ENCODE data around the gene KLHL35.

KLHL35 gene

DNA sequence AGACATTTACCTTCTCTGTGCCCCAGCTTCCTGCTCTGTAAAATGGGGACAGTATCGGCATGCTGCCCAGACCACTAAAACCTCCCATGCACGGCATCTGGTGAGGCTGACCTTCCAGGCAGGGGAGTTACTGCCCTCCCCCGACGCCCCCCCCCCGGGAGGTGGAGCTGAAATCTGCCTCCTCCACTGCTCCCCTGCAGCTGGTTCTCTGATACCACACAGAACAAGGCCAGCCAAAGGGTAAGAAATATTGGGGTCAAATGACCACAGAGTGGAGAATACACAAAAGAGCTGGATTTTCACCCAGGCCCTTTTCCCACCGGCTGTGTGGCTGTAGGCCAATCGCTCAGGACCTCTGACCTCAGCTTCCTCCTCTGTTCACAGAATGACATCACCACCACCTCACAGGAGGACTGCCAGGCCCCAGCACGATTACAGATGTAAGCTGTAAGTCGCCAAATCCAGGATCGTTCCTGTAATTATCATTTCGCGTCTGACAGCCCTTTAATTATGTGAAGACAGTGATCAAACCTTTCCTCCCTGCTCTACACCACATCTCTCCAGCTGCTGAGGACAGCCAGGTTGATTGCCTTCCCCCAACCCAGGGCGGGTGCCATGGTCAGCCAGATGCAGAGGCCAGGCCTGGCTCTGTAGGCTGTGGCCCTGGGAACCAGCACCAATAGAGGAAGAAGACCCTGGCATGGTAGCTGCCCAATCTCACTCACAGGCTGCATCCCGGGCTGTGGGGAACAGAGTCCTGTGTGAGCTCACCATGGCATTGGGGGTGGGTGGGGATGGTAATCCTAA is 35.7 kb upstream of the KLHL35 start:
- FAIRE-seq: no peak

DNA sequence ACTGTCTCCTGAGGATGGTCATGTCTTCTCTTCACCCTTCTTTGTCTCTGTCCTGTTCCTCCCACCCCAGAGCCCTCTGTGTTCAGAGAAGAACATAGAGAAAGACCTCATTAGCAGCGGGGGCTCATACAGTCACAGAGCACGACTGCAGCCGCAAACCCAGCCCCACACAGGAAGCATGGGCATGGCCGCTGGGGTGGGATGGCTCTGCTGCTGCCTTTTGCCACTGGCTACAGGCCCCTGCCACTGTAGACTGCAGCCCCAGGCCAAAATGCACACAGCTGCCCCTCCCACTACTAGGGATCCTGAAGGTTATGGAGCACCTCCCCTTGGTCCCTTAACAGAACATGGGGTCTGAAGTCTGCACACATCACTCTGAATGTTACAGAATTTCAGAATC is 34.9 kb upstream of the KLHL35 start:
- no peak for FAIRE-seq

DNA sequence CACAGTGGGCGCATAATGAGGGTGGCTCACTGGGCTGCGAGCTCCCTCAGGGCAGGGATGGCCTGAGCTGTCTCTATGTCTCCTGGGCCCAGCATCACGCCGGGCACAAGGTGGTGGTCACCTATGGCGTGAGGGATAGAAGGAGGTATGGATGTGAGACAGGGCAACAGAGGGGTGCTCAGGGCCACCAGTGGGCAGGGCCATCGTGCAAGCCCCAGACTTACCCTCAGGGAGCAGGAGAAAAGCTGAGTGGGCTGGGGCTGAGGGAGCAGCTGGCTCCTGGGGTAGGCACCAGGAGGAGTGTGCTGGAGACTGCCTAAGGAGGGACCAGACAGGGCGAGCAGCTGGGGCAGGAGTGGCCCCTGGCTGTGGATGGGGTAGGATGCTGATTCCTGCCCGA is 34.3 kb upstream of the KLHL35 start:
- FAIRE-seq: no peak

DNA sequence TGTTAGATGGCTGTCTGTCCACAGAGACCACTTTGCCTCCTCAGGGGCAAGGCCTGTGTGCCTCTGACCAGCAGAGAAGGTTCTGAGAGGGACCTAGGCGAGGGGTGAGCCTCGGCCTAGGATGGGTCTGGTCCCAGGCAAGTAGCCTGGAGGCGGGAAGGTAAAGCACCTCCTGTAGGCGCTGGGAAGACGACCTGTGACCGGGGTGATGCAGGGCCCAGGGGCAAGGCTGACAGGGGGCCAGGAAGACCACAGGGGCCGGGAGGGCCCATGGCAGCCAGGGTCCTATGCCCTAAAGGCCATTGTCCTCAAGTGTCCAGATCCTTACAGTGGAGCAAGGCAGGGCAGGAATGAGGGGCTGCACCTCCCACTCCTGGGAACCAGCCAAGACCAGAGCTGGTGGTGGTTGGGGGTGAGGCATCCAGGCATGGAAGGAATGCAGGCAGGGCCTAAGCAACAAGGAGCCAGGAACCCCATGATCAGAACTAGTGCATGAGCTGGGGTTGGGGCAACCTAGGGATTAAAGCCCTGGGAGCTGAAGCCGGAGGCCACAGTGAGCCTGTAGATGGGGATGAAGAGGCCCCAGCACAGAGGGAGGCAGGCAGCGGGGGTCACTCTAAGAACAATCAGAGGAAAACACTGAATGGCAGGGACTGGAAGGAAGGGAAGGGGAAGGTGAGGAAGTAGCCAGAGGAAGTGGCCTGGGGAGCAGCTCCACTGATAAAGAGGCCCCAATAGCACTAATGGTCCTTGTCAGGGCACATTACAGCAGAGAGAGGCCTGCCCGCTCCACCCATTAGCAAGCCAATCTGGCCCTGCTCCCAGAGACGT is 32.9 kb upstream of the KLHL35 start:
- no peak for FAIRE-seq

DNA sequence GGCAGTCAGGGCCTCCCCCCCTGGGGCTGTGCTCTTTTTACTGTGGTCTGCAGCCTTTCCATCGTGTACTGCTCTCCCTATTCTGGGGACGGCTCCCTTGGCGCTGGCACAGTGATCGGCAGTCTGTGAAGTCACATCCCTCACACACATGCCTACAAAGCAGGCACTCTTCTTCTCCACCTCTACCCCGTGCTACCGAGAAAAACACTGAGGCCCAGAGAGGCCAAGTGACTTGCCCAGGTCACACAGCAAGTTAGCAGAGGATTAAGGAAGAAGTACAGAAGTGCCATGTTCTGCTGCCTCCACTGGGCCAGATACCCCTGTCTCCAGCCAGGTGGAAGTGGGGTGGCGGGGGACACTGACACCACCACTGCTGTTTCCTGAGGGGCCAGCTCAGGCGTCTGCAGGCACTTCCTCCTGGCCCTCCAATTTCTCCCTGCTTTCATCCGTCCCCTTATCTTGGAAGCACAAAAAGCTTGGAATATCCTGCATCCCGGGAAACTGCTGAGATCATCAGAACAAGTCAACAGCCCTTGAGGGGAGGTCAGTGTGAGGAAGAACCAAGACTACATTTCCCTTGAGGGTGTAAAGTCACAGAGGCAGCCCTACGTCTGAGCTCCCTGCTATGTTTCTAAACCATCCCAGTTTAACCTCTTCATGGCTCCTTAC is 30.2 kb upstream of the KLHL35 start:
- FAIRE-seq: no peak

DNA sequence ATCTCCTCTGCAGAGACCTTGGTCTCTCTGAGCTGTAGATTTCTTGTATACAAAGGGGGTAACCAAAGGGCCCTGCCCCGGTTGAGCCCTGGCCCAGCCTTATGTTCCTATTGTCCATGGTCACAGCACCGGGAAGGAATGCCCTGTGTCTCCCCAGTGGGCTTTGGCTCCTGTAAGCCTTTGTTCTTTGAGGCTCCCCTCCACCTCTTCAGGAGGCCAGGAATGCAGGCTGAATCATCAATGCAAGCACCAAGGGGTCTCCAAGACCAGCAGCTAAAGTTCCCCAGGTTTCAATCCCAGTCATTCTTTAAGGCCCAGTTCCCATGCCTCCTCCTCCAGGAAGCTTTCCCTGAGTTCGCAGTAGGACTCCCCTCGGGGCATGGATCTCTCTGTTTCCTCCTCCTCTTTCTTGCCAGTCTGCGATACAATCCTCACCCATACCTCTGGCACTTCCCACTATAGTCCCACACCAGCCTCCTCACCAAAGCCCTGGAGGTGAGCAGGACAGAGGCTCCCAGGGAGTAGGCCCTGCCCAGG is 29.2 kb upstream of the KLHL35 start:
- FAIRE-seq: no peak

DNA sequence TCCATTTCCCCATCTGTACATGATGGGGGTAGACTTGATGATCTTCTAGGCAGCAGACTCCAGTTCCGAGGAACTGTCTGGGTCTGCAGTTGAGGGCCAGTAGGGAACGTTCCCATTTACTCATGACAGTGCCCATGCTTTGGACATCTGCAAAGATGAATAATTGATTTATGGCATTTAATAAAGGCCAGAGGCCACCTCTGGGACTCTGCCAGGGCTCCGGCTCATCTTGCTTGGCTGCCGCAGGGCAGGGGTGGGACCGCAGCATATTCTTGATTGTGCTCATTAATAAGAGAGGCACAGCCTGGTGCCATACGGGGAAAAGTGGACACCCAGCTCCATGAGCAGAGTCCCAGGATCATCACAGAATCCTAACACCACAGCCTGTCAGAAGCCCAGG is 28.1 kb upstream of the KLHL35 start:
- FAIRE-seq: no peak

DNA sequence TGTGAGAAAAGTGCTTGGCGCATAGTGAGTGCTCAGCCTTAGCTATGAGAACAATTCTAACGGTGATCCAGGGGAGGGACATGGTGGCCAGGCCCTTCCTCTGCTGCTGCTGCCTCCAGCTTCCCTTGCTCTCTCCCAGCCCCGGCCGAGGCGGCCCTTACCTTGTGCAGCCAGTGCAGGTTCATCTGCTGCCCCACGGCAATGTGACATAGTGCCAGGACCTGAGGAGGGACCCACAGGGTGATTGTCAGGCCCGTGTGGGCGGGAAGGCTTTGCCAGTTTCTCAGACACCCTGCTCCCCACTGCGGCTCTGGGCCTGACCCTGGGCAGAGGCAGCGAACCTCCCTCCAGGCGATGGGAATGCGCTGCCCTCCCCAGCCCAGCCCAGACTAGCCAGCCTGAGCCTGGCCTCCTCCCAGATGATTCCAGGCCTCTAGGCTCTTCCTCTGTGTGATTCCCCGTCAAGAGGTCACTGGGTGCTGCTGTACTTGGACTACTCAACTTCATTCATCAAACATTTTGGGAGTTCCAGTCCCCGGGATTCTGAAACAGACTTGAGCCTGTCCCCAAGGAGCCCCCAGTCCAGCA is 23.7 kb upstream of the KLHL35 start:
- FAIRE-seq: no peak

DNA sequence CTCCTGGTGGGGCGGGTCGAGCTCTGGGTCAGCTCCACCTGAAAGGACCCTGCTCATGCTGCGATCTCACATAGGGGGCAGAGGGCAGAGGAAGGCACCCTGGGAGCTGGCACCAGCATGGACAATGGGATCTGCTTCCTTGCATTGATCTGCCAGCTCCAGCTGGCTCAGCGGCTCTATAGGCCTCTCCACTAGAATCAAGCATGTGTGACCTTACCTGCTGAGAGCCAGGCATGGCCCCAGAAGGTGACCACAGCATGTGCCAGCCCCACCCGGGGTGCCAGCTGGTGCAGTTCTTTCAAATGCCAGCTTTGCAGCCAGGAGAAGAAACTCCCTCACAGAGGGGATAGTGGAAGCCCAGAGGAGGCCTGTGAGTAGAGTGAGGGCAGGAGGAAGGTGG is 22.0 kb upstream of the KLHL35 start:
- FAIRE-seq: no peak

DNA sequence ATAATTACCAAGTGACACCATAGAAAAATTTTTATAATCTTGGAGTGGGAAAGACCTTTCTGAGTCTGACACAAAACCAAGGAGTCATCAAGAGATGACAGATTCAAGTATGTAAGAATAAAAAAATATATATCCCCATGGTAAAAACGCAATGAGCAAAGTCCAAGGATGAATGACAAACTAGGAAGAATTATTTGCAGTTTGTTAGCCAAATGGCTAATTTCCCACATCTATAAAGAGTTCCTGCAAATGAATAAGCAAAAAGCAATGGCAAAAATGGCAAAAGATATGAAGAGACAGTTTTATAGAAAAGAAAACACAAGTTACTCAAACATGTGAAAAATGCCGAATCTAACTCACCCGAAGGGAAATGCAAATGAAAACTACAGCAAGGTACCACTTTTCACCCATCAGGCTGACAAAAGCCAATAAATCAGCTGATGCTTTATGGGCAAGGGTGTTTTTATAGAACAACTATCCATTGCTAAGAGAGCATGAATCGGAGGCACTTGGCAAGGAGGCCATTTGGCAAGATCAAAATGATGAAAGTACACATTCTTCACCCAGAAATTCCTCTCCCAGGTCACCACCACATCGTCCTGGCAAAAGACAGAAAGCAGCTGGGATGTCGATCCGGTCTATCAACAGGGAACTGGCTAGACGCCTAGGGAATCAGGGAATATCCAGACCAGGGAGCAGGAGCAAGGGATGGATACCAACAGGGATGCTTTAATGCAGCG is 21.1 kb upstream of the KLHL35 start:
- FAIRE-seq: no peak

DNA sequence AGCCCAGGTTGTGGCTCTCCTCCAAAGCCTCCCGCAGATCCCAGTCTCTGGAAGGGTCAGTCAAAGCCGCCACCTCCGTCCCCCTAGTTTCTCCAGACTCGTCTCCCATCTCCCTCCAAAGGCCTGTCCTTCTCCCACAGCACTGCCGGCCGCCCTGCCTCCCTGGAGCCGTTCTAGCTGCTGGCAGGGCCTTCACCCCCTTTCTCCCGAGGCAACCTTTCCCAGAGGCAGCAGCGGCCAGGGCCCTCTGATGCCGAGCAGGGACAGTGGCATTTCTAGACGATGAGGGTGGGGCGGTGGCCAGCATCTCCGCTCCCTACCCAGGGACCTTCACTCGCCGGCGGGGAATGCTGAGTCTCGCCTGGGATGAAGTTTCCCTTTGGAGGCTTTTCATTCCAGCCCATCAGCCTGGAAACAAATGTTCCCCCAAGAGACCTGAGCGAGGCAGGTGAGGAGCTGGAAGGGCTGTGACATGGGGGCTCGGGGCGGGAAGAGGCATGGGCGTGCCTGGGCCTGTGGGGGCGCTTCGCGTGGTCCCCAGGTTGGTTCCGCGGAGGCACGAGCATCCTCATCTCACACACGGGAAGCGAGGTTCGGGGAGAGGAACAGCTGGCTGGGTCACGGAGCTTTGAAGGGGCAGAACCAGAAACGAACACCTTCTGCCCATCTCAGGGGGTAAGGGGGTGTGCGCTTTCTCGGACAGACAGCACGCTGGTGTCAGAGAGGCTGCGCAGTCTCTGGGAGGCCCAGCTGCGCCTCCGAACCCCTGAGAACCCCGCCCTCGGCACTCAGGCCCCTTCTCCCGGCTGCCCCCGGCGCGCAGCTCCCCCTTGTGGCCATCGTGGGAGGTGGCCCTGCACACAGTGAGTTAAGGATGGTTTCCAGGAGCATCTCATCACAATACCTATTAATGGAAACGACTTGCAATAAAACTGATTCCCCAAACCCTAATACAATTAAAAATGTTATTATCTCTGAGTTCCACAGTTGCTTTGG is 18.1 kb upstream of the KLHL35 start:
- FAIRE-seq: no peak

DNA sequence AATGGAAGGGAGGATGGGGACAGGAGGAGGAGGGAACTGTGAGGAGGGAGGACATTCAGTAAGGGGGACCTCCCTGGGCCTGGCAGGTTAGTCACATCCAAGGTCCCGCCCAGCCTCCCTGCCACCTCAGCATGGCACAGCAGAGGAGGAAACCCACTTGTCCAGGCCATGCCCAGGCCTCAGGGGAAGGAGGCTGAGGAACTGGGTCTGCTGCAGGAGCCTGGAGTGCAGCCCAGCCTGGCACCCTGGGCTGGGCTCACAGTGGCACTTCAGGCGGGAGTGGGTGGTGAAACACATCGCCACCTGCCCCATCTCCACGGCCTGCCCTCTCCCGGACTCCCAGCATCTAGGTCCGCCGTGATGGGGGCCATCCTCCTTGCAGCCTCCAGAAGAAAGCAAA is 17.2 kb upstream of the KLHL35 start:
- no peak for FAIRE-seq

DNA sequence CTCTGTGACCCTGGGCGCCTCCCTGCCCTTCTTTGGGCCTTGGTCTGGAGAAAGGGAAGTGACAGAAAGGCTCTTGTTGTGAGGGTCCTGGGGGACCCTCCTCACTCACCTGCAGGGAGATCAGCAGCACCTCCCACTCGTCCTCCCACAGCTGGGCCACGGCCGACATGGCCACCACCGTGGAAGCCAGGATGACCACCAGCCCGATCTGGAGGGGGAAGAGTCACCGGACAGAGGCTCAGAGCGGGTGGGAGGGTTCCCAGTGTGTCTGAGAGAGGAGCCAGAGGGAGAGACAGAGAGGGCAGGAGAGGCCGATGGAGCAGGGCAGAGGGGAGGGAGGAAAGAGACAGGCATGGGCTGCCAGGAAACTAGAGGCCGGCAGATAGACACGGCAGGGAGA is 16.8 kb upstream of the KLHL35 start:
- FAIRE-seq: no peak

DNA sequence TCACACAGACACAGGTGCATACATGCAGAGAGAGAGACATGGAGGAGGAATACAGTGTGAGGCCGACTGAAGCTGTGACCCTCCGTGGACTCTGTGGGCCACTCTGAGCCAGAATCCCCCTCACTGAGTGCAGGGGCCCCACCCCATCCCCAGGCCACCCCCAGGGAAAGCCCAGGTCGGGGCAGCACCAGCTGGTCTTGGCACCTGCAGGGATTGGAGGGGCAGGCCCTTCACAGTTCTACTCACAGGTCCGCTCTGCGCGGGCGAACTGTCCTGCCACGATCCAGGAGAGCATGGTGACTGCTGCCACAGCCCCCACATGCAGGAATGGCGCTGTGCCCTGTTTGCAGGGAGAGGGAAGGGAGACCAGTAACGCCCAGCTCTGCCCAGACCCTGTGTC is 16.3 kb upstream of the KLHL35 start:
- FAIRE-seq: no peak

DNA sequence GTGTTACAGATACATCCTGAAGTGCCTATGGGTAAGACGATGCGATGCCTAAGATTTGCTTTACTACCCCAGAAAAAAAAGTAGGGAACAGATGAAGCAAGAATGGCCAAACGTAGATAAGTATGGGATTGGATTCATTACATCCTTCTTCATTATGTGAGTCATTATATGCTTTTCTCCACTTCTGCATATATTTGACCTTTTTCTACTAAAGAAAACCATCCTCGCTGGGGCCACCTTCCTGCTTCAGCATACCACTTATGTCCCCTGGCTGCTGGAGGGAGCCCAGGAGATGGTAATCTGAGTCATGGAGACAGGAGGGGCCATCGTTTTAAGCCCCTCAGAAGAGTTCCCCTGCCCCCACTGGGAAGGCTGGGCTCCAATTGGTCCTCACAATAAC is 14.4 kb upstream of the KLHL35 start:
- no peak for FAIRE-seq

DNA sequence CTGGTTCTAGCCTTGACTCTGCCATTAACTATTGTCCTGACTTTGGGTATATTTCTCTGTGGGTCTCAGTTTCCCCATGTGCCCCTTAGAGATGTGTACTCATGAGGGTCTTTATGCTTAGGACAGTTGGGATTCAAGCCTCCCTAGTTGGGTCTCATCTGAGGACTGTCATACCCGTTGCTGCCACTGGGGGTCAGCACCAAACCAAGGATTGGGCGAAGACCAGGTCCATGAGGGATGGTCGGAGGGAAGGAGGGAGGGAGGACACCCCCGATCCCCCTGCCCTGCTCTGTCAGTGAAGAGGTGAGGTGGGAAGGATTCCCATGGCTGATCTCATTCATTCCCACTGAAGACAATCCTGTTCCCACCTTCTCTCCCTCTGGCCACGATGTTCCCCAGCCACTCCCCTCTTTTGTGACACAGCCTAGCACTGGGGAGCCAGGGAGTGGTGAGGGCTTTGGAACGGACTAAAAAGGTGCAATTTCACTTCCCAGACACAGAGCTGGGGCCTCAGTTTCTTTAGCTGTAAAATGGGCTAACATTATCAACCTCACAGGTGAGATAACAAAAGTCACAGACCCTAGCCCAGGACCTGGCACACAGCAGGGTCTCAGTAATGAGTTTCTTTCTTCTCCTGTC is 12.4 kb upstream of the KLHL35 start:
- no peak for FAIRE-seq

DNA sequence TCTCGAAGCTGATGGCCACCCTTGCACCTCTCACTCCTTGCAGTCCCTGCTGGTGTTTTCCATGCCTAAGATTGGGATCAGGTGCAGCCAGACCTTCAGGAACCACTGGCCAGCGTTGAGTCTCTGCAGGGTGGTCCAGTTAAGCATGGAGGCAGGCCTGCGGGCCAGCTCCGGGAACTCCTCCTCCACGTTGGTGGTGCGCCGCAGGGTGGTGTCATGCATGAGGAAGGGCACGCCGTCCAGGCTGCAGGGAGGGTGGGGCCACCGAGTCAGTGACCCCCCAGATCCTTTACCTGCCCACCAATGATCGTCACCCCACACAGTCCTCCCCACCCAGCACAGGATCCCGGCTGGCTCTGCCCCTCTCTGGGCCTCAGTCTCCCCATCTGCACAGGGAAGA is 10.0 kb upstream of the KLHL35 start:
- FAIRE-seq: no peak

DNA sequence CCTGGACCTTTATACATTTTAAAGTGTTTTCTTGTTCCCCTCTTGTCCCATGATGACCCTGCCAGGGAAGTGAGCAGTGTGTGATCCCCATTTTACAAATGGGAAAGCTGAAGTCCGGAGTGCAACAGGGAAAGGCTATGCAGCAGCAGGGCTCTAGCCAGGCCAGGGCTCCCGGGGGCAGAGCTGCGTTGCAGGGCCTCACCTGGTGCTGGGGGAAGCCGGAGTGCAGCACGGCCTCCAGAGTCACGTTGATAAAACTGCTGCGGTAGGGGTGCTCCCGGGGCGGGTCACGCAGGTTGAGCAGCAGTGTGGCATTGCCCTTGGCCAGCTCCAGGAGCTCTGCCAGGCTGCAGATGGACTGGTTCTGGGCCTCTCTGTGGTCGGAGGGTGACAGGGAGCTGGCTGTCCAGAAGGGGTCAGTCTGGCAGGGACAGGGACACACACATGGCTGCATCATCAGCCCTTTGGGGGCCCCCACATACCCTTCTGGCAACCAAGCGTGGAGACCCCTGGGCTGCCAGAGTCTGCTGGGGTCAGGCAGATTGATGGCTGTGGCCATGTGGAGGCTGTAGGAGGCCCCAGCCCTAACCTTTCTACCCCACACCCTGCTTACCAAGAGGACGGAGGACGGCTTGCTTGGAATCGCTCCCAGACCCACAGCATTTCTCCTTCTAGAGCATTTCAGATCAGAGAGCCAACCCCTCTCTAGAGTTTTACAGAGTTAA is 9.3 kb upstream of the KLHL35 start:
- no peak for FAIRE-seq

DNA sequence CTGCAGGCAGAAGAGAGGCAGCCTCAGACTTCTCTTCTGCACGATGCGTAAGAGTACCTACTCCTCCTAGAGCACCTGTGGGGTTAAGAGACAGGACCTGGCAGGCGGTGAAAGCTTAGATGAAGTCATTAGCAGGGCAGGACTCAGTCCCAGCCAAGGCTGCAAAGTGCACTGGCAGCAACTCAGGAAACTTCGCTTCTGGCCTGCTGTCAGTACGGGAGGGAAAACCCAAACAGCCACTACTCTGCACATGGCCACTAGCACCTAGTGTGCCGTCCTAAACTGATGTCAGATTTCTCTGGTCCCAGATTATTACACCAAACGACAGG is 8.8 kb upstream of the KLHL35 start:
- FAIRE-seq: no peak

All from TTC549 (cell line).